ENCODE measurements around the gene ARPC4.

GRCh38 chr3:9792405-9793160, at the start of gene ARPC4, which contains the start of gene TADA3:
- TF ChIP-seq CTCF (IDR thresholded peaks at IDR 0.05; ENCODE audit: low read depth, low read length), result no peak
- no peak for TF ChIP-seq EZH2phosphoT487 (IDR thresholded peaks at IDR 0.05; ENCODE audit: low read depth)

All from OCI-LY3 (cell line).